Panc1 (cell line): Measurements from ENCODE around the gene STRA6. TPM values are rescaled to one million over a fixed set of nuclear protein-coding genes. Genes with fewer than 3 reads are reported as not detected.

Experiments used
- ATAC-seq: fragments of 200-7000 bp; cut with Tn5 transposase; 2 replicates; pipeline ENCODE4 v1.9.1; 2020; ENCODE audit warnings: mild to moderate bottlenecking, moderate library complexity
- BruUV-seq: library from RNA; stranded (reverse); fragments of 400-500 nt; replicated peaks from 2 replicates; lab custom pipeline; 2021; lab: Mats Ljungman, UMichigan
- CTCF ChIA-PET: fragments of 300-600 bp; sonication (Branson Sonifier 250); formaldehyde crosslinking; loops from one replicate; lab custom pipeline; 2022; ENCODE audit warnings: antibody characterized with exemption; lab: Charles Lee
- POLR2A ChIA-PET: fragments of 300-600 bp; sonication (Branson Sonifier 250); formaldehyde crosslinking; loops from one replicate; lab custom pipeline; 2022; ENCODE audit warnings: antibody characterized with exemption; lab: Charles Lee
- DNase-seq: peaks from one replicate; pipeline ENCODE4 v3.0.0-alpha.2; 2010; ENCODE audit warnings: low read depth, low spot score
- H3K27ac ChIP-seq: 2 replicates; pipeline ENCODE4 v1.5.1; 2011; ENCODE audit warnings: mild to moderate bottlenecking, low read length, inconsistent platforms
- H3K27me3 ChIP-seq: fragments of 200-500 bp; sonication (Bioruptor generic); 2 replicates; pipeline ENCODE4 v1.6.0; 2014; ENCODE audit warnings: low read length, inconsistent platforms; ENCODE audit not compliant: control insufficient read depth, insufficient read depth
- H3K36me3 ChIP-seq: fragments of 200-500 bp; sonication (Bioruptor generic); 2 replicates; pipeline ENCODE4 v1.5.1; 2014; ENCODE audit warnings: inconsistent platforms, mild to moderate bottlenecking, low read length, moderate library complexity; ENCODE audit not compliant: control insufficient read depth, insufficient read depth
- H3K4me1 ChIP-seq: 2 replicates; pipeline ENCODE4 v1.5.1; 2011; ENCODE audit warnings: inconsistent platforms, mild to moderate bottlenecking, low read length, moderate library complexity; ENCODE audit not compliant: control insufficient read depth, insufficient read depth
- H3K4me3 ChIP-seq, 2 experiments: 2 replicates each; pipeline ENCODE4 v1.5.1; 2011 to 2012; ENCODE audit warnings: low read depth in 2 of 2, low read length in 2 of 2, mild to moderate bottlenecking in 2 of 2, inconsistent platforms in 1 of 2, moderate library complexity in 1 of 2
- H3K9me3 ChIP-seq: fragments of 200-500 bp; sonication (Bioruptor generic); 2 replicates; pipeline ENCODE4 v1.5.1; 2014; ENCODE audit warnings: low read depth, mild to moderate bottlenecking, inconsistent platforms, low read length, moderate library complexity; ENCODE audit not compliant: control insufficient read depth, insufficient read depth
- CTCF ChIP-seq: fragments of 450-650 bp; IDR thresholded peaks from 2 replicates; pipeline ENCODE4 v1.5.1; 2017; ENCODE audit warnings: mild to moderate bottlenecking
- POLR2AphosphoS5 ChIP-seq: IDR thresholded peaks from 2 replicates; pipeline ENCODE4 v1.6.1; 2012; ENCODE audit warnings: mild to moderate bottlenecking, low read depth, low read length, moderate library complexity
- REST ChIP-seq, 2 experiments: IDR thresholded peaks; 2 replicates each; pipeline ENCODE4 v1.6.1; 2011 to 2012; ENCODE audit warnings: low read depth in 2 of 2, control low read depth in 1 of 2, low read length in 1 of 2, mild to moderate bottlenecking in 1 of 2, moderate library complexity in 1 of 2; ENCODE audit not compliant: insufficient read depth in 1 of 2
- SIN3A ChIP-seq: IDR thresholded peaks from 2 replicates; pipeline ENCODE4 v1.6.1; 2012; ENCODE audit warnings: low read depth, mild to moderate bottlenecking, low read length, moderate library complexity, borderline replicate concordance; ENCODE audit not compliant: insufficient read depth
- TCF7L2 ChIP-seq: IDR thresholded peaks from 2 replicates; pipeline ENCODE4 v1.6.1; 2011; ENCODE audit warnings: mild to moderate bottlenecking, low read depth, low read length, inconsistent platforms
- in situ Hi-C: cut with HindIII; loops from 2 replicates; pipeline ENCODE4 v1.10.0; 2016; ENCODE audit warnings: low sequenced_read_pairs, low pct_unique_long_range_greater_than_20kb
- intact Hi-C: fragments of 100-400 bp; cut with micrococcal nuclease; formaldehyde crosslinking; loops from one replicate; pipeline ENCODE4 v1.10.0; 2022; ENCODE audit not compliant: unreplicated experiment
- total RNA-seq: library from RNA; stranded (reverse); gene quantifications from one replicate; pipeline ENCODE4 v1.2.1, GENCODE V29; 2021; ENCODE audit not compliant: unreplicated experiment

The STRA6 gene
- total RNA-seq, 1 experiment from 2014 or later: 1.1 TPM

GRCh38 chr15:74227968-74228722 lies 25.6 kb upstream of the STRA6 start:
- in situ Hi-C loops (no loop called here), intact Hi-C loops (no loop called here)
- BruUV-seq: no TSS peak
- DNase-seq: no peak
- ATAC-seq: no peak
- no peaks in the 10 kb centered on the region for H3K36me3 ChIP-seq
- no peaks in the 10 kb centered on the region for H3K27me3 ChIP-seq
- CTCF ChIA-PET: no interaction called here
- POLR2A ChIA-PET: no interaction called here
- TF ChIP-seq TCF7L2: no peak
- H3K9me3 ChIP-seq: no peaks in the 10 kb centered on the region
- no peaks in the 10 kb centered on the region for H3K4me1 ChIP-seq
- H3K27ac ChIP-seq: no peak overlapping the region
- no peak overlapping the region for H3K4me3 ChIP-seq

- no peak for DNase-seq
- no peak overlapping the region for H3K4me3 ChIP-seq
- TF ChIP-seq TCF7L2 (no peak), SIN3A (no peak), POLR2AphosphoS5 (no peak), CTCF (no peak), REST (IDR thresholded peaks at IDR 0.05; ENCODE audit: insufficient read depth in 1 of 2, low read depth in 2 of 2, low read length in 1 of 2) (no peak)
- H3K36me3 ChIP-seq: no peaks in the 10 kb centered on the region
- H3K27me3 ChIP-seq: no peaks in the 10 kb centered on the region
- BruUV-seq: no TSS peak
- H3K27ac ChIP-seq: no peak overlapping the region
- intact Hi-C loops: no loop called here
- ChIA-PET CTCF (interaction anchor here (0.6 kb wide), 1 partner anchor 98 kb away, joined by 6 read pairs; no protein-coding TSS in a partner anchor), POLR2A (interaction anchor here (0.6 kb wide), 1 partner anchor 13 kb away, joined by 7 read pairs; no protein-coding TSS in a partner anchor)
- in situ Hi-C loops: no loop called here
- peaks cover 5% of the 10 kb centered on the region for H3K4me1 ChIP-seq
- no peak for ATAC-seq
- no peaks in the 10 kb centered on the region for H3K9me3 ChIP-seq
Observed at GRCh38 chr15:74226761-74227540, 24.4 kb upstream of the STRA6 start.

GRCh38 chr15:74225928-74226327 lies 23.3 kb upstream of the STRA6 start:
- H3K27ac ChIP-seq: no peak overlapping the region
- in situ Hi-C loops: no loop called here
- H3K4me3 ChIP-seq: no peak overlapping the region
- ChIA-PET POLR2A (no interaction called here), CTCF (no interaction called here)
- H3K27me3 ChIP-seq: no peaks in the 10 kb centered on the region
- no TSS peak for BruUV-seq
- ATAC-seq: no peak
- intact Hi-C loops: no loop called here
- H3K36me3 ChIP-seq: no peaks in the 10 kb centered on the region
- TF ChIP-seq TCF7L2 (no peak), CTCF (no peak), REST (IDR thresholded peaks at IDR 0.05; ENCODE audit: insufficient read depth in 1 of 2, low read depth in 2 of 2, low read length in 1 of 2) (no peak), SIN3A (no peak), POLR2AphosphoS5 (no peak)
- DNase-seq: no peak
- no peaks in the 10 kb centered on the region for H3K9me3 ChIP-seq
- peaks cover 11% of the 10 kb centered on the region for H3K4me1 ChIP-seq
